Thoracic aorta (tissue), 2 donors: Measurements from ENCODE around the gene NAPG. TPM values are rescaled to one million over a fixed set of nuclear protein-coding genes. Genes with fewer than 3 reads are reported as not detected.

Source experiments
- ATAC-seq: fragments of 150-250 bp; one replicate; pipeline ENCODE4 v1.8.0; 2017; ENCODE audit warnings: low read depth; ENCODE audit not compliant: insufficient number of reproducible peaks, low FRiP score
- DNase-seq: peaks from one replicate; pipeline ENCODE4 v3.0.0-alpha.2; 2020; ENCODE audit warnings: low spot score
- H3K27ac ChIP-seq, 2 donors: fragments of 200-600 bp; sonication (generic); 1 replicate in 1 of 2; 2 replicates in 1 of 2; pipeline ENCODE4 v1.5.1; 2016; ENCODE audit warnings: mild to moderate bottlenecking in 2 of 2, moderate library complexity in 2 of 2
- H3K27me3 ChIP-seq: fragments of 200-600 bp; sonication (generic); replicated peaks from 2 replicates; pipeline ENCODE4 v1.6.0; 2016; ENCODE audit warnings: mild to moderate bottlenecking; ENCODE audit not compliant: insufficient read depth
- H3K36me3 ChIP-seq: fragments of 200-600 bp; sonication (generic); one replicate; pipeline ENCODE4 v1.5.1; 2016
- H3K4me1 ChIP-seq, 2 donors: fragments of 200-600 bp; sonication (generic); 1 replicate in 1 of 2; 2 replicates in 1 of 2; pipeline versions ENCODE4 v1.5.1 to v1.6.0; 2016; ENCODE audit warnings: low read depth in 2 of 2, mild to moderate bottlenecking in 1 of 2; ENCODE audit not compliant: control insufficient read depth in 1 of 2
- H3K4me3 ChIP-seq: fragments of 200-600 bp; sonication (generic); 2 replicates; pipeline ENCODE4 v1.5.1; 2016; ENCODE audit warnings: mild to moderate bottlenecking
- H3K9me3 ChIP-seq: fragments of 200-600 bp; sonication (generic); 2 replicates; pipeline ENCODE4 v1.5.1; 2016
- CTCF ChIP-seq: fragments of 200-600 bp; sonication (generic); IDR thresholded peaks from one replicate; pipeline ENCODE4 v1.5.1; 2019; ENCODE audit warnings: antibody characterized with exemption
- total RNA-seq, 2 donors: library from RNA; depleted of rRNA; stranded (reverse); fragments of >200 nt; gene quantifications; one replicate each; pipeline versions ENCODE4 v1.1.0 to v1.2.3, GENCODE V29; 2016

The NAPG gene
- total RNA-seq, 2 donors from 2014 or later: 30.1 to 47.8 TPM

GRCh38 chr18:10525371-10525691 lies 496 bp upstream of the NAPG start:
- no peaks in the 10 kb centered on the region for H3K36me3 ChIP-seq
- peaks cover 8 to 31% of the 10 kb centered on the region in 2 donors for H3K4me1 ChIP-seq
- H3K27me3 ChIP-seq: no peaks in the 10 kb centered on the region
- peak overlapping the region; percentile 80 for H3K4me3 ChIP-seq
- H3K9me3 ChIP-seq: no peaks in the 10 kb centered on the region
- DNase-seq (no peak), ATAC-seq (no peak)
- H3K27ac ChIP-seq: peak overlapping the region; percentile 73 to 80
- no peak for TF ChIP-seq CTCF

- no peaks in the 10 kb centered on the region for H3K27me3 ChIP-seq
- peak; percentile 4 for ATAC-seq
- H3K4me3 ChIP-seq: peak overlapping the region; percentile 80
- TF ChIP-seq CTCF: no peak
- DNase-seq: no peak
- peak overlapping the region; percentile 73 to 80 for H3K27ac ChIP-seq
- no peaks in the 10 kb centered on the region for H3K9me3 ChIP-seq
- H3K36me3 ChIP-seq: no peaks in the 10 kb centered on the region
- H3K4me1 ChIP-seq: peaks cover 8 to 38% of the 10 kb centered on the region in 2 donors
Measured at GRCh38 chr18:10526561-10526949, 728 bp downstream of the NAPG start.

- H3K9me3 ChIP-seq: no peaks in the 10 kb centered on the region
- no peak overlapping the region for H3K4me3 ChIP-seq
- H3K36me3 ChIP-seq: no peaks in the 10 kb centered on the region
- DNase-seq: no peak
- H3K4me1 ChIP-seq: peaks cover 8 to 38% of the 10 kb centered on the region in 2 donors
- ATAC-seq: no peak
- TF ChIP-seq CTCF: no peak
- no peaks in the 10 kb centered on the region for H3K27me3 ChIP-seq
- no peak overlapping the region for H3K27ac ChIP-seq
Measured at GRCh38 chr18:10528439-10528838, 2.6 kb downstream of the NAPG start.

GRCh38 chr18:10530002-10530401 lies 4.2 kb downstream of the NAPG start:
- no peak overlapping the region for H3K27ac ChIP-seq
- ATAC-seq: no peak
- DNase-seq: no peak
- H3K4me1 ChIP-seq: peaks cover 8 to 38% of the 10 kb centered on the region in 2 donors
- peaks cover 7% of the 10 kb centered on the region for H3K36me3 ChIP-seq
- H3K4me3 ChIP-seq: no peak overlapping the region
- H3K27me3 ChIP-seq: no peaks in the 10 kb centered on the region
- no peak for TF ChIP-seq CTCF
- no peaks in the 10 kb centered on the region for H3K9me3 ChIP-seq

DNA sequence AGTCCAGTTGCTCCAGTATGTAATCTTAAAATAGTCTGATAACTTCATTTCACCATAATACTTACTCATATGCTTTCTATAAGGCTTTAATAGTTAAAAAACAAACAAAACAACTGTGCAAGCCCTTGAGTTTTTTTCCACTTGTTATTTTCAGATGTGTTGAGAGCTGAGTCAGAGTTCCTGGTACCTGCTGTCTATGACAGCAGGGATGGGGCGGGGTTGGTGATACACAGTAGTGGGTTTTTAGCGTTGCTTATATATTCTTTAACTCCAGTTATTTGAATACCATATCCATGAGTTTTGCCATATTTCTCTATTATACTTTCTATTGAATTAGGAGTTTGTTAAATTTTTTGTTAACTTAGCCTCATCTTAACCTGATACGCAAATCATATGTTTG lies 5.0 kb downstream of the NAPG start:
- Histone ChIP-seq H3K27me3 (no peaks in the 10 kb centered on the region), H3K36me3 (peaks cover 7% of the 10 kb centered on the region), H3K4me1 (peaks cover 8 to 38% of the 10 kb centered on the region in 2 donors), H3K27ac (no peak overlapping the region), H3K4me3 (no peak overlapping the region), H3K9me3 (no peaks in the 10 kb centered on the region)
- ATAC-seq (no peak), DNase-seq (no peak)
- TF ChIP-seq CTCF: no peak
